ENCODE measurements around the gene CCDC88C.
"Not testable (repeated sequence)": the region's sequence is repeated elsewhere in the genome, so short reads cannot be mapped to it uniquely, and the experiment has no call there.

CCDC88C gene

DNA sequence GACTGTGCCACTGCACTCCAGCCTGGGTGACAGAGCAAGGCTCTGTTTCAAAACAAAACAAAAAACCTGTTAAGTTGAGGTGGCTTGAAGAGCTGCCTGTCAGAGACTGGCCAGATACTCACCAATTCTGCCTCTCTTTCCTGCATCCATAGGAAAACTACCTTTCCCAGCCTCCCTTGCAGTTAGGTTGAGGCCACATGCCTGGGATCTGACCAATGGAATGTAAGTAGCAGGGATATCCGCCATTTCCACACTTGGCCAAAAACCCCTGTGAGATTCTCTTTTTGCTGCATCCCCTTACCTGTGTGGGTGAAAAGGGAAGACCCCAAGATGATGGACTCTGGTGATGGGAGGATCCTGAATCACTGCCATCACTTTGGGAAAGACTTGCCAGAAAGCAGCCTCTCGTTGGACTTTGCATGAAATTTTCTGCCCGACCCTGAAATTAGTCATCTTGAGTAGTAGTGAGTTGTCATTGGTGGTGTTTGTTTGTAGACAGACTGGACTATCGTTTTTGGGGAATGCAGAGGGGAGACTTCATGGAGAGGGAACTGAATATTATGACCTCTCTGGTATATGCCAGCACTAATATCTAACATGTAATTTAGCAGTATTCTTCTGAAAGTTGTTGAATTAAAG, 187.1 kb downstream of the CCDC88C start:
- no peak for DNase-seq (ENCODE audit: extremely low read depth, low read depth)

DNA sequence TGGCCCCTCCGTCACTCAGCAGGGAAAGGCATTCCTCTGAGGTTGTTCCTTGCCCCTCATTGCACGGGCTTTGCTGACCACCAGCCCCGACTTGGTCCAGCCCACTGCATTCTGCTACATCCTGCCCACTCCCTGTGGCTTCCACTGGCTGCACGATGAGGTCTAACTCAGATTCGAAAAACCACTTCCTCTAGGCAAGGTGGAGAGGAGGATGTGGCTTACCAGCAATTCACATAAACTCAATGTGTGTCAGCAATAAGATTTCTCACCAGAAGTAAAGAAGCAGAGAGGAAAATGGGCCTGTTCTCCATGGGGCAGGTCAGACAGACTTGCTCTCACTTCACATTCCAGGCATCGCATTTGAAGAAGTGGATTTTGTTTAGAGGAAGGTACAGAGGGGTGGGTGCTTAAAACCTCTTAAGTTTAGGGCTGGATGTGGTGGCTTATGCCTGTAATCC, 187.8 kb downstream of the CCDC88C start:
- TF ChIP-seq CTCF (IDR thresholded peaks at IDR 0.05; ENCODE audit: low read depth, low read length, missing control alignments): no peak
- no peak for DNase-seq (ENCODE audit: extremely low read depth, low read depth)
- H3K4me3 ChIP-seq (replicated peaks; ENCODE audit: low read depth, low read length): no peak overlapping the region

More for the DNA sequence above, 187.1 kb downstream of the CCDC88C start:
- TF ChIP-seq CTCF (IDR thresholded peaks at IDR 0.05; ENCODE audit: low read depth, low read length, missing control alignments): no peak
- no peak overlapping the region for H3K4me3 ChIP-seq (replicated peaks; ENCODE audit: low read depth, low read length)

GRCh38 chr14:91229005-91229382, 188.6 kb downstream of the CCDC88C start:
- no peak for TF ChIP-seq CTCF (IDR thresholded peaks at IDR 0.05; ENCODE audit: low read depth, low read length, missing control alignments)
- H3K4me3 ChIP-seq (replicated peaks; ENCODE audit: low read depth, low read length): no peak overlapping the region
- DNase-seq (ENCODE audit: extremely low read depth, low read depth): no peak

DNA sequence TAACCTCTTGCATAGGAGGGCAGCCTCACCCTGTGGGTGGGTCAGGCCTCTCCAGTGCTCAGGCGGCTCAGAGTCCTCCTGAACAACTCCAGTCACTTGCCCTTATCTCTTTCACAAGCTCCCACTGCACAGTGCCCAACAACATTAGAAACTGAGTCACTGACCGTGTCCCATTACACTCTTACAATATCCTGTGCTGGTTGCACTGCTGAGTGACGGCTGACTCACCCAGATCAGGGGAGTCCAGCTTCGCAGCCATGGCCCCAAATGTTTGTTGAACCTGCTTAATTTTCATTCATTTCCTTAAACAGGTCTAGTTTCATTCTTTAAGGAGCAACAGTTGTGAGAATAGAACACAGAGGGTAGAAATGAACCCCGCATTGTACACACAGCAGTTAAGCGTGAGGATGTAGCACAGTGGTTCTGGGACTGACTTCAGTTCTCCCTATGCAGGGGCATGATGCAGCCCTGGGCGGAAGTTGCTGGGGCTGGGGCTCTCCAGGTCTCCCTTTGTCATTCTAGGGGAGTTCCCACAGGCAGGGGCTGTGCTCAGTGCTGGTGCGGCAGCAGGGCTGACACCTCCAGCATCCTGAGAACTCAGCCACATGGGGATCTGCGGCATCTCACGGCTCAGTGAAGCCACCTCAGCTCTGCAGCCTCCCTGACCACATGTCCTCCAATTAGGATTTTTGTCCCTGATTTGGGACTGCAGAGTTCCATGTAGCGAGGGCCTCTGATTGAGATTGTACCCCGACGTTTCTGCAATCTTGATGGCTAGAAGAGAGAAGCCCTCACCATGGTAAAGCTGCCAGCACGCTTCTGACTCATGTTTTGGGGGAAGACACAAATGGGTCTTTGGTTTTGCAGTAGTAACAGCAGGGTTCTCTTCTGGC, 189.3 kb downstream of the CCDC88C start:
- no peak overlapping the region for H3K4me3 ChIP-seq (replicated peaks; ENCODE audit: low read depth, low read length)
- no peak for DNase-seq (ENCODE audit: extremely low read depth, low read depth)
- TF ChIP-seq CTCF (IDR thresholded peaks at IDR 0.05; ENCODE audit: low read depth, low read length, missing control alignments): no peak

- DNase-seq (ENCODE audit: extremely low read depth, low read depth): no peak
- H3K4me3 ChIP-seq (replicated peaks; ENCODE audit: low read depth, low read length): no peak overlapping the region
- no peak for TF ChIP-seq CTCF (IDR thresholded peaks at IDR 0.05; ENCODE audit: low read depth, low read length, missing control alignments)
Observed at GRCh38 chr14:91227183-91227628, 190.4 kb downstream of the CCDC88C start.

GRCh38 chr14:91226360-91226759, 191.3 kb downstream of the CCDC88C start:
- not testable (repeated sequence) for DNase-seq (ENCODE audit: extremely low read depth, low read depth); H3K4me3 ChIP-seq (replicated peaks; ENCODE audit: low read depth, low read length)

DNA sequence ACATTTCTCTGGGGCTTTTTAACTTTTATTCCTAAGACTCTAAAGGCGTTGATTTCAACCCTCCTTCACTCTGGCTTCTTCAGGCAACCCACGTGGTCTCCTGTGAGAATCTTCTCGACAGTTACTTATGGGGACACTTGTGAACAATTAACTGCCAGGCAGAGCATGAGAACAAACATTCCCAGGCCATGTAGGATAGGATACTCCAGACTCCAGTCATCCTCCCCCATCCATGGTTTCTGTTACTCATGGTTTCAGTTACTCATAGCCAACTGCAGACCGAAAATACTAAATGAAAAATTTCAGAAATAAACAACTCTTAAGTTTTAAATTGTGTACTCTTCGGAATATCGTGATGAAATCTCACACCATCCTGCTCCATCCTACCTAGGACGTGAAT, 192.6 kb downstream of the CCDC88C start:
- H3K4me3 ChIP-seq (replicated peaks; ENCODE audit: low read depth, low read length): no peak overlapping the region
- TF ChIP-seq CTCF (IDR thresholded peaks at IDR 0.05; ENCODE audit: low read depth, low read length, missing control alignments): no peak
- DNase-seq (ENCODE audit: extremely low read depth, low read depth): no peak
